ENCODE measurements around the gene NAV2.

Gene NAV2

DNA sequence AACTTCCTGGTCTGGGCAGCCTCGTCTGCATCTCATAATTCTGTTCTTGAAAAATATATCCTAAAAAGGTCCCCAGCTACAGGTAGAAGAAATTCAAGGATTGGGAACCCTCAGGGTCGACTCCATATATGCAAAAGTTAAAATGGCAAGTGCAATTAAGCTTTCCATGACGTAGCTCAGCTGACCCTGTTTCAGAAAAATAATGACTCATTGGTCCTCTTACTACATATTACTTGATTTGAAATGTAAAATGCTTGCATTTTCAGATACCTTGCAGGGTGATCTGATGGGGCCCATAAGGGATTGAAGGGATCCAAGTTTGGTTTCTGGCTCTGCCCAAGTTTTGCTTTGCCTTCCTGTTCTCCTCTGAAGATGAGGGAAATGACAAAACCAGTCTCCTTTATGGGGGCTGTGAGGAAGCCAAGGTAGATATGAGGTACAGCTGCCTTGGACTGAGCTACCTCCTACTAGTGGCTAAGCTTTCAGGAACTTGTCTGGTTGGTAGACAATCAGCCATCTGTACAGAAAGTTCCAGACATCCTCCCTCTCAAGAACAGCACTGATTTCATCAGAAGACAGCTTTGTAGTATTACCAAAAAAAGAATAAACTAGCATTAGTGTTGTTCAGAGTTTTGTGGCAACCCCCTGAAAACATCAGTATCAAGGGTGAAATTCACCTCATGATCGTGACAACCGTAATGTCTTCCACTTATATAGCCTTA lies 270.3 kb downstream of the NAV2 start:
- no peak for DNase-seq (ENCODE audit: low read depth)
- TF ChIP-seq, protein P1, sequence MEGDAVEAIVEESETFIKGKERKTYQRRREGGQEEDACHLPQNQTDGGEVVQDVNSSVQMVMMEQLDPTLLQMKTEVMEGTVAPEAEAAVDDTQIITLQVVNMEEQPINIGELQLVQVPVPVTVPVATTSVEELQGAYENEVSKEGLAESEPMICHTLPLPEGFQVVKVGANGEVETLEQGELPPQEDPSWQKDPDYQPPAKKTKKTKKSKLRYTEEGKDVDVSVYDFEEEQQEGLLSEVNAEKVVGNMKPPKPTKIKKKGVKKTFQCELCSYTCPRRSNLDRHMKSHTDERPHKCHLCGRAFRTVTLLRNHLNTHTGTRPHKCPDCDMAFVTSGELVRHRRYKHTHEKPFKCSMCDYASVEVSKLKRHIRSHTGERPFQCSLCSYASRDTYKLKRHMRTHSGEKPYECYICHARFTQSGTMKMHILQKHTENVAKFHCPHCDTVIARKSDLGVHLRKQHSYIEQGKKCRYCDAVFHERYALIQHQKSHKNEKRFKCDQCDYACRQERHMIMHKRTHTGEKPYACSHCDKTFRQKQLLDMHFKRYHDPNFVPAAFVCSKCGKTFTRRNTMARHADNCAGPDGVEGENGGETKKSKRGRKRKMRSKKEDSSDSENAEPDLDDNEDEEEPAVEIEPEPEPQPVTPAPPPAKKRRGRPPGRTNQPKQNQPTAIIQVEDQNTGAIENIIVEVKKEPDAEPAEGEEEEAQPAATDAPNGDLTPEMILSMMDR (IDR thresholded peaks at IDR 0.05; ENCODE audit: low read depth, low read length): no peak
- no peak for TF ChIP-seq POLR2A (IDR thresholded peaks at IDR 0.05; ENCODE audit: extremely low read depth, insufficient read length)
- TF ChIP-seq MYC (IDR thresholded peaks at IDR 0.05; ENCODE audit: low read depth, low read length): no peak
- TF ChIP-seq, protein P2, sequence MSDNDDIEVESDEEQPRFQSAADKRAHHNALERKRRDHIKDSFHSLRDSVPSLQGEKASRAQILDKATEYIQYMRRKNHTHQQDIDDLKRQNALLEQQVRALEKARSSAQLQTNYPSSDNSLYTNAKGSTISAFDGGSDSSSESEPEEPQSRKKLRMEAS (IDR thresholded peaks at IDR 0.05; ENCODE audit: low read depth, low read length): no peak
- no peak overlapping the region for H3K4me3 ChIP-seq (ENCODE audit: low read depth, low read length)

DNA sequence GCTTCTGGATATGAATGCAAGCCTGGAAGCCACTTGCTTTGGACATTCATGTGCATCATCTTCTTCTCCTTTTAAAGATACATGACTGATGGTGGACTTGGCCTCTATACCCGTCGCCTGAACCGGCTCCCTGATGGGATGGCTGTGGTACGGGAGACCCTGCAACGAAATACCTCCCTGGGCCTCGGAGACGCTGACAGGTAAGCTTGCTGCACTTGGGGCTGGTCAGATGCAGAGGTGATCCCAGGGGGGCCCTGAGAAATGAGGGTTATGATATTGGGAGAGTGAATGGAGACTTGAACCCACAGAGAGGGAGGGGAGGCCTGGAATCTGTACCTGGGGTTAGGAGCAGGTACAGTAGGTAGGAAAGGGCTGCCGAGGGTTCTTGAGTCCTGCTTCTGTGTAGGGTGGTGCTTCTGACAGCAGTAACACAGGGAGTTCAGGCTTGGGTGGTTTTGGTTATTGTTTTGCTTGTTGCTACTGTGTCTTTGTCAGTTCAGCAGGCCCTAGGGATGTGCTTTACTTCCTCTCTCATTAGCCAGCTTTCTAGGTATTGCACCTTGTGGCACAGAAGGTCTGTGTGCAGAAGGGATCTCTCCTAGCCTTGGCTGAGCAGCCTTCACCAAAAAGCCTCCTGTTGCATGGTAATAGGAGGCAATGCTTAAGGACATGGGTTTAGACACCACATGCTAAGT lies 271.6 kb downstream of the NAV2 start:
- TF ChIP-seq, protein P1 (IDR thresholded peaks at IDR 0.05; ENCODE audit: low read depth, low read length): no peak
- TF ChIP-seq MYC (IDR thresholded peaks at IDR 0.05; ENCODE audit: low read depth, low read length) (no peak), POLR2A (IDR thresholded peaks at IDR 0.05; ENCODE audit: extremely low read depth, insufficient read length) (no peak)
- TF ChIP-seq, protein P2 (IDR thresholded peaks at IDR 0.05; ENCODE audit: low read depth, low read length): no peak
- no peak overlapping the region for H3K4me3 ChIP-seq (ENCODE audit: low read depth, low read length)
- no peak for DNase-seq (ENCODE audit: low read depth)

DNA sequence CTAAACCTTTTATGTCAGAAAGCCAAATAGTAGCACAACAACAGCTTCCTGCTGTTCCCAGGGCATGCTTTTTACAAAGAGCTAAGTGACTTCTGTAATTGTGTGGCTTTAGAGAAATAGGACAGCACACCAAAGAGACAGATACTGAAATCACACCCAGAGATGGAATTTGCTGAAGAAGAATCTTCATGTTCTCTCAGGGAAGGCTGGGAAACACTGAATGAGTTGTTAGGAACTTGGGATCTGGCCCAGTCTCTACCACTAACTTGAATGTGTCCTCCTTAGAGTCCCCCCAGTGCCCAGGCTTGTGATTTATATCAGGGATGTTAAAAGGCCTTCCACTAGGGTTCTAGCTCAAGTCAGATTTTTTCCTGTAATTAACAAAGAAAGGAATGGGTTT lies 272.5 kb downstream of the NAV2 start:
- H3K4me3 ChIP-seq (ENCODE audit: low read depth, low read length): no peak overlapping the region
- DNase-seq (ENCODE audit: low read depth): no peak
- TF ChIP-seq, protein P1 (IDR thresholded peaks at IDR 0.05; ENCODE audit: low read depth, low read length): no peak
- TF ChIP-seq POLR2A (IDR thresholded peaks at IDR 0.05; ENCODE audit: extremely low read depth, insufficient read length): no peak
- no peak for TF ChIP-seq MYC (IDR thresholded peaks at IDR 0.05; ENCODE audit: low read depth, low read length)
- TF ChIP-seq, protein P2 (IDR thresholded peaks at IDR 0.05; ENCODE audit: low read depth, low read length): no peak

DNA sequence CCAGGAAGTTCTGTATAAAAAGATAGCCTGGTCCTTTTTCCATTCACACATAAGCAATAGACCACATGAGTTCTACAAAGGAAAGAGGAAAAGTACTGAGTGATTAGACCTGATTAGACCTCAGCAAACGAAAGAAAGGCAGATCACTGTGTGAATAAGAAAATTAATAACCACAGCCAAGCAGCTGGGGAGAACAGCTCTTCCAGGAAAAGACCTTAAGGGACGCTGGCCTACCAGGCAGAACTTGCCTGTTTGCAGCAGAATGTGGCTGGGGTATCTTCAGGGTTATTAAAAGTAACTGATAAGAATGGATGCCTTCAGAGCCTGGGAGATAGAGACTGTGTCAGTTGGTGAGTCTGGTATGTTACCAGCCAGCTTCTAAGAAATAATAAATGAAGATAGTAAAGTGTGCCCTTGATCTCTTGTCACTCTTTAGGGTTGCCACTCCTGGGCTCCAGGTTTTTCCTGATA lies 274.7 kb downstream of the NAV2 start:
- no peak for TF ChIP-seq MYC (IDR thresholded peaks at IDR 0.05; ENCODE audit: low read depth, low read length)
- TF ChIP-seq, protein P2 (IDR thresholded peaks at IDR 0.05; ENCODE audit: low read depth, low read length): no peak
- no peak for TF ChIP-seq POLR2A (IDR thresholded peaks at IDR 0.05; ENCODE audit: extremely low read depth, insufficient read length)
- TF ChIP-seq, protein P1 (IDR thresholded peaks at IDR 0.05; ENCODE audit: low read depth, low read length): no peak
- no peak for DNase-seq (ENCODE audit: low read depth)
- H3K4me3 ChIP-seq (ENCODE audit: low read depth, low read length): no peak overlapping the region

DNA sequence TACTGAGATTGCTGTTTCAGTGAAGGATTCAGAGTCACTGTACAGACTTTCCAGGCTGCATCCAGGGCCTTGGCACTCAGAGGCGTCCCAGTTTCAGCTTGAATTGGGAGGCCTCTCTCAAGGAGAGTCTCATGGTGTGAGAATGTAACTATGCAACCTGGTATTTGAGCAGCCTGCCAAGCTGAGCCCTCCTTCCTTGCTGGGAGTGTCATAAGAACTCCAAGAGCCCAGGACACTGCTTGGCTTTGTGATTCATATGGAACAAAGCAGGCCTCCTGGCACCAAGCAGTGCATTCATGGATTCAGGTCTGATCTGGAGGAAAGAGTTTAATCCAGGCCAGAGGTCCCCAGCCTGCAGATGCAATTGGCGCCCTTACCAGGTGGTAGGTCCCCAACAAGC lies 276.0 kb downstream of the NAV2 start:
- no peak for TF ChIP-seq MYC (IDR thresholded peaks at IDR 0.05; ENCODE audit: low read depth, low read length)
- TF ChIP-seq, protein P1 (IDR thresholded peaks at IDR 0.05; ENCODE audit: low read depth, low read length): no peak
- TF ChIP-seq POLR2A (IDR thresholded peaks at IDR 0.05; ENCODE audit: extremely low read depth, insufficient read length): no peak
- H3K4me3 ChIP-seq (ENCODE audit: low read depth, low read length): no peak overlapping the region
- DNase-seq (ENCODE audit: low read depth): no peak

All from NB4 (cell line).